SJCRH30 (cell line): ENCODE data around the gene TYW1B. TPM values are rescaled to one million over a fixed set of nuclear protein-coding genes. Genes with fewer than 3 reads are reported as not detected.
"Not testable (repeated sequence)": the region's sequence is repeated elsewhere in the genome, so short reads cannot be mapped to it uniquely, and the experiment has no call there.

ENCODE experiments used
- DNase-seq, 2 experiments: peaks; one replicate each; pipeline ENCODE4 v3.0.0-alpha.2; 2015 to 2020
- H3K27ac ChIP-seq: fragments of 250-450 bp; sonication (Bioruptor Pico); 2 replicates; pipeline ENCODE4 v1.5.1; 2020; ENCODE audit warnings: mild to moderate bottlenecking, moderate library complexity
- H3K27me3 ChIP-seq: fragments of 250-450 bp; sonication (Bioruptor Pico); 2 replicates; pipeline ENCODE4 v1.5.1; 2020; ENCODE audit warnings: mild to moderate bottlenecking, moderate library complexity
- H3K36me3 ChIP-seq: fragments of 250-450 bp; sonication (Bioruptor Pico); 2 replicates; pipeline ENCODE4 v1.5.1; 2020; ENCODE audit warnings: mild to moderate bottlenecking, moderate library complexity
- H3K4me1 ChIP-seq: fragments of 250-450 bp; sonication (Bioruptor Pico); 2 replicates; pipeline ENCODE4 v1.5.1; 2020; ENCODE audit warnings: mild to moderate bottlenecking, moderate library complexity
- H3K4me3 ChIP-seq: fragments of 250-450 bp; sonication (Bioruptor Pico); 2 replicates; pipeline ENCODE4 v1.5.1; 2020; ENCODE audit warnings: mild to moderate bottlenecking, moderate library complexity
- H3K9me3 ChIP-seq: fragments of 250-450 bp; sonication (Bioruptor Pico); replicated peaks from 2 replicates; pipeline ENCODE4 v1.5.1; 2020; ENCODE audit warnings: mild to moderate bottlenecking, moderate library complexity
- total RNA-seq: library from RNA; depleted of rRNA; stranded (reverse); fragments of >200 nt; shearing (Covaris generic); gene quantifications from 2 replicates; pipeline ENCODE4 v1.2.3, GENCODE V29; 2014

TYW1B gene
- total RNA-seq, 1 experiment from 2014 or later = 7.2 TPM

GRCh38 chr7:72556733-72557132, 271.3 kb downstream of the TYW1B start:
- not testable (repeated sequence) for H3K36me3 ChIP-seq, DNase-seq, H3K4me1 ChIP-seq, H3K4me3 ChIP-seq, H3K9me3 ChIP-seq, H3K27ac ChIP-seq, H3K27me3 ChIP-seq

- H3K27me3 ChIP-seq, H3K27ac ChIP-seq, H3K4me1 ChIP-seq, DNase-seq, H3K4me3 ChIP-seq, H3K9me3 ChIP-seq, H3K36me3 ChIP-seq: not testable (repeated sequence)
These were observed 272.8 kb downstream of the TYW1B start for GRCh38 chr7:72555238-72555637.

- H3K36me3 ChIP-seq, DNase-seq, H3K9me3 ChIP-seq, H3K4me3 ChIP-seq, H3K27me3 ChIP-seq, H3K4me1 ChIP-seq, H3K27ac ChIP-seq: not testable (repeated sequence)
These were observed 273.6 kb downstream of the TYW1B start for GRCh38 chr7:72554401-72554800.

DNA sequence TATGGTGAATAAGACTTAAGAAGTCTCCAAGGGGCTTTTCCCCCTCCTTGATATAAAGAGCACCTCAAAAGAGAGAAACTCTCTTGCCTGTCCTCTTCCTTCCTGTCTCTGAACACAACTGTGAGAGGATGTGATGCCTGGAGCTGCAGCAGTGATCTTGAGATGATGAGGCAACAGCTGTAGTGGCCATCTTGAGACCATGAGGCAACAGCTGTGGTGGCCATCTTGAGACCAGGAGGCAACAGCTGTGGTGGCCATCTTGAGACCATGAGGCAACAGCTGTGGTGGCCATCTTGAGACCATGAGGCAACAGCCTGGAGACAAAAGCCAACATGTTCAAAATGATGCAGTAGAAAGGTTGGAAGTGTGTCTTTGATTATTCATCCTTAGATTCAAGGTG, 277.5 kb downstream of the TYW1B start:
- H3K36me3 ChIP-seq = not testable (repeated sequence)

DNA sequence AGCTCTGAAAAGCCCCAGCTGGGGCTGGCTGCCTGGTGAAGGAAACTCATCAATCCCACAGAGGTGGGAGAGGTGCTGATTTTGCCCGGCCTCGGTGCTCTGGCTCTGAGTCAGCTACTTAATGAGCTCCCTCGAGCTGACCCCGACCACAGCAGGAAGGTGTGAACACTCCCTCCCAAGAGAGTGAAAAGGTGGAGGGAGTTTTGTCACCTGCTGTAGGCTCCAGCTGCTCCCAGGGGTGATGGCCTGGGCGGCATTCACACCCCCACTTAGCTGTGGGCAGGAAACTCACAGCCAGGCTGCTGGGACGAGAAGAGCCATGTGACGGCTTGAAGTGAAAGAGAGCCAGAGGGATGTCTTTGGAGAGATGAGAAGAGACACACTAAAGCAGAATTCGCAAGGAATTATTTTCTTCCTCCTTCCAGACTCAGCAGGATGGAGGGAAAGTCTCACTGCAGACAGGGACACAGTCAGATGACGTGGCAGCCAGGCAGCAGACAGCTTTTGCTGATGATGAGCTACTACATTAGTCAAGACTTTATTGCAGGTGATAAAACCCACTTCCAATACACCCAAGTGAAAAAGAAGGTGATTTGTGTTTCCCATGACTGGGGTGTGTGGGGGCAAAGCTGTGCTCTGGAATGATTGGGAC, 281.3 kb downstream of the TYW1B start:
- not testable (repeated sequence) for H3K27me3 ChIP-seq, H3K36me3 ChIP-seq, H3K27ac ChIP-seq, H3K9me3 ChIP-seq, H3K4me1 ChIP-seq, H3K4me3 ChIP-seq
- peak in 1 of 2 experiments; percentile 10 for DNase-seq

More for the DNA sequence above, 277.5 kb downstream of the TYW1B start:
- H3K27me3 ChIP-seq, H3K4me1 ChIP-seq, H3K4me3 ChIP-seq, H3K9me3 ChIP-seq, H3K27ac ChIP-seq: not testable (repeated sequence)
- DNase-seq = peak; percentile 49 to 61

DNA sequence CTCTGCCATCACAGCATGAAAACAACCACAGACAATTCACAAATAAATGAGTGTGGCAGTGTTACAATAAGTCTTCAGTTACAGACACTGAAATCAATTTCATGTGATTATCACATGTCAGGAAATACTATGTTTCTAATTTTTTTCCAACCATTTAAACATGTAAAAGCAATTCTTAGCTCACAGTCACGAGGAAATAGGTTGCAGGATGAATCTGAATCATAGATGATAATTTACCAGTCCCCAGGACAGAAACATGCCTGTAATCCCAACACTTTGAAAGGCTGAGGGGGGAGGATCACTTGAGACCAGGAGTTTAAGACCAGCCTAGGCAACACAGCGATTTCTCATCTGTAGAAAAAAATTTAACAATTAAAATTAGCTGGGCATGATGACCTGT, 283.5 kb downstream of the TYW1B start:
- H3K27ac ChIP-seq, DNase-seq, H3K27me3 ChIP-seq: not testable (repeated sequence)

GRCh38 chr7:72540923-72541322, 287.1 kb downstream of the TYW1B start:
- no peak for DNase-seq
- Histone ChIP-seq H3K9me3 (no peaks in the 10 kb centered on the region), H3K4me1 (peaks cover 37% of the 10 kb centered on the region), H3K27ac (no peak overlapping the region), H3K4me3 (no peak overlapping the region), H3K27me3 (no peaks in the 10 kb centered on the region), H3K36me3 (no peaks in the 10 kb centered on the region)

More for the DNA sequence above, 283.5 kb downstream of the TYW1B start:
- not testable (repeated sequence) for H3K9me3 ChIP-seq, H3K4me3 ChIP-seq, H3K4me1 ChIP-seq, H3K36me3 ChIP-seq

DNA sequence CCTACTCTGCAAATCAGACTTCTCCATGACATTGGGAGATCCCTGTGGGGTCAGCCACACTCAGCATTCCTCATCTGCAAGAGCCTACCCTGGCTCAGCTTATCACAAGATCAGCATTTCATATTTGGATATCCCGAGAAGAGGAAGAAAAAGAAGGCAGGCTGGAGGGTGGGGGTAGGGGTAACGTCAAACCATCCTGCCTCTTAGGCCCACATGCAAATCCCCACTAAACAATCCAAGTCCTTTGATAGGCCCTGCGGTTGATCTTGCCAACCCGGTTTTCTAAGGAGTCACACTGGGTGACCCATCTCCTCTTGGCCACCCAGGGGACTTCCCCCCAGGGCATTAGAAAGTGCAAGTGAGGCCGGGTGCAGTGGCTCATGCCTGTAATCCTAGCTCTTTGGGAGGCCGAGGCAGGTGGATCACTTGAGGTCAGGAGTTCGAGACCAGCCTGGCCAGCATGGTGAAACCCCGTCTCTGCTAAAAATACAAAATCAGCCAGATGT, 287.8 kb downstream of the TYW1B start:
- DNase-seq = peak; percentile 55 to 70
- Histone ChIP-seq H3K9me3 (no peaks in the 10 kb centered on the region), H3K4me1 (peaks cover 40% of the 10 kb centered on the region), H3K4me3 (no peak overlapping the region), H3K27ac (no peak overlapping the region; the same call in 1 of the 2 replicates), H3K27me3 (no peaks in the 10 kb centered on the region), H3K36me3 (no peaks in the 10 kb centered on the region)

- Histone ChIP-seq H3K27ac (peak overlapping the region; percentile 77), H3K4me3 (no peak overlapping the region), H3K4me1 (peaks cover 40% of the 10 kb centered on the region), H3K9me3 (no peaks in the 10 kb centered on the region), H3K36me3 (no peaks in the 10 kb centered on the region), H3K27me3 (no peaks in the 10 kb centered on the region)
- no peak for DNase-seq
These were observed 288.3 kb downstream of the TYW1B start for GRCh38 chr7:72539702-72540101.

- Histone ChIP-seq H3K4me3 (no peak overlapping the region), H3K36me3 (no peaks in the 10 kb centered on the region), H3K27ac (peak overlapping the region; percentile 77), H3K27me3 (no peaks in the 10 kb centered on the region), H3K9me3 (no peaks in the 10 kb centered on the region), H3K4me1 (peaks cover 40% of the 10 kb centered on the region)
- DNase-seq = peak; percentile 79 to 92
These were observed 289.1 kb downstream of the TYW1B start for GRCh38 chr7:72538856-72539255.

GRCh38 chr7:72538147-72538546, 289.9 kb downstream of the TYW1B start:
- Histone ChIP-seq H3K4me1 (peaks cover 40% of the 10 kb centered on the region), H3K27me3 (no peaks in the 10 kb centered on the region), H3K36me3 (no peaks in the 10 kb centered on the region), H3K27ac (peak overlapping the region; percentile 77), H3K9me3 (no peaks in the 10 kb centered on the region), H3K4me3 (no peak overlapping the region)
- DNase-seq = peak; percentile 90 to 95

GRCh38 chr7:72536038-72536437, 292.0 kb downstream of the TYW1B start:
- not testable (repeated sequence) for H3K27ac ChIP-seq, H3K9me3 ChIP-seq, H3K36me3 ChIP-seq, H3K27me3 ChIP-seq, H3K4me3 ChIP-seq
- DNase-seq = peak; percentile 28 to 65
- H3K4me1 ChIP-seq = peaks cover 40% of the 10 kb centered on the region

GRCh38 chr7:72531048-72531447, 297.0 kb downstream of the TYW1B start:
- H3K9me3 ChIP-seq, DNase-seq, H3K4me1 ChIP-seq, H3K27ac ChIP-seq, H3K36me3 ChIP-seq, H3K27me3 ChIP-seq, H3K4me3 ChIP-seq: not testable (repeated sequence)
